ENCODE measurements around the gene AKT1. TPM values are rescaled to one million over a fixed set of nuclear protein-coding genes. Genes with fewer than 3 reads are reported as not detected.

AKT1 gene
- total RNA-seq, 1 donor from 2014 or later, result 147 TPM

DNA sequence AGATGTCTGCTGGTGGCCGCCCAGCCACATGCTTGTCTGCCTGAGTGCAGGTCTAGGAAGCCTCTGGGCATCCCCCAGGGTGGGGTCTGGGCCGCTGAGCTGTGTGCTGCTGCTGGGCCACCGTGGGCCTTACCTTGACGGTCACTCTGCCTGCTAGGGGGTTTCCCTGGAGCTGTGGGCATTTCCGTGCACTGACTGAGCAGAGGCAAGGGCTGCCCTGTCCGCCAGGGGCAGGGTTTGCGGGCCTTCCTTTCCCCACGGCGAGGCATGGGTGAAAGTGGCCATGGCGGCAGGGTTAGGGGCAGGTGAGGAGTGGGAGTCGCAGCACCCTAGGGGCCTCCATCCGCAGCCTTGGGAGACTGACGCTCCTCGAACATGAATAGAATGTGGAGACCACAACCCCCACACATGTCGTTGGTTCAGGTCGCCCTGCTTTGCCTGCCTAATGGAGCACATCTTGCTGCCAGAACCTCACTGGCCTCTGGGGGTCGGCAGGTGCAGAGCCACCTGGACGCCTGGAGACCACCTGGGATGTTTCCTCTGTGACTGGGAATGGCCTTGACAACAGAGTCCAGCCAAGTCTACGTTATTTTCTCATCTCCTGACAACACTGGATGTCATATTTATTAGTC lies 7.8 kb upstream of the AKT1 start:
- Mint-ChIP-seq H3K9me3 (ENCODE audit: low read depth) (no peaks in the 10 kb centered on the region), H3K27ac (no peak overlapping the region), H3K4me1 (ENCODE audit: low read depth) (peaks cover 15% of the 10 kb centered on the region), H3K36me3 (ENCODE audit: insufficient read depth) (no peaks in the 10 kb centered on the region), H3K4me3 (ENCODE audit: low read depth) (no peak overlapping the region), H3K27me3 (peaks cover 11% of the 10 kb centered on the region)
- TF ChIP-seq CTCF (IDR thresholded peaks at IDR 0.05; ENCODE audit: unreplicated experiment), result no peak
- no peak for DNase-seq (ENCODE audit: low spot score, unreplicated experiment)

GRCh38 chr14:104802394-104803184 lies 7.0 kb upstream of the AKT1 start:
- Mint-ChIP-seq H3K4me1 (ENCODE audit: low read depth) (peaks cover 15% of the 10 kb centered on the region), H3K9me3 (ENCODE audit: low read depth) (no peaks in the 10 kb centered on the region), H3K4me3 (ENCODE audit: low read depth) (peak overlapping the region; percentile 57), H3K36me3 (ENCODE audit: insufficient read depth) (no peaks in the 10 kb centered on the region), H3K27me3 (peaks cover 12% of the 10 kb centered on the region), H3K27ac (peak overlapping the region; percentile 24)
- DNase-seq (ENCODE audit: low spot score, unreplicated experiment), result no peak
- no peak for TF ChIP-seq CTCF (IDR thresholded peaks at IDR 0.05; ENCODE audit: unreplicated experiment)

- Mint-ChIP-seq H3K9me3 (ENCODE audit: low read depth) (no peaks in the 10 kb centered on the region), H3K4me3 (ENCODE audit: low read depth) (peak overlapping the region; percentile 84), H3K36me3 (ENCODE audit: insufficient read depth) (no peaks in the 10 kb centered on the region), H3K4me1 (ENCODE audit: low read depth) (peaks cover 17% of the 10 kb centered on the region), H3K27me3 (peaks cover 12% of the 10 kb centered on the region), H3K27ac (peak overlapping the region; percentile 62)
- no peak for DNase-seq (ENCODE audit: low spot score, unreplicated experiment)
- TF ChIP-seq CTCF (IDR thresholded peaks at IDR 0.05; ENCODE audit: unreplicated experiment), result no peak
Measured at GRCh38 chr14:104801520-104802393, 6.2 kb upstream of the AKT1 start.

- Mint-ChIP-seq H3K27ac (peak within 1 kb of the TSS; percentile 93), H3K4me3 (ENCODE audit: low read depth) (peak within 1 kb of the TSS; percentile 84), H3K4me1 (ENCODE audit: low read depth) (peaks cover 24% of the 10 kb centered on the region), H3K9me3 (ENCODE audit: low read depth) (no peaks in the 10 kb centered on the region), H3K36me3 (ENCODE audit: insufficient read depth) (no peaks in the 10 kb centered on the region), H3K27me3 (peaks cover 12% of the 10 kb centered on the region)
- peak; percentile 70 for DNase-seq (ENCODE audit: low spot score, unreplicated experiment)
- no peak for TF ChIP-seq CTCF (IDR thresholded peaks at IDR 0.05; ENCODE audit: unreplicated experiment)
Measured at GRCh38 chr14:104800771-104801519, 5.4 kb upstream of the AKT1 start, which contains the start of gene ZBTB42. TSS of gene ZBTB42 (plus strand) at chr14:104801101. CDS start at chr14:104801198, 97 bp downstream.
